ENCODE results near the gene LDHAL6B.

Gene LDHAL6B

GRCh38 chr15:59203657-59204056, 3.0 kb upstream of the LDHAL6B start:
- no peak overlapping the region for H3K4me3 ChIP-seq (ENCODE audit: low read length)
- TF ChIP-seq CTCF (conservative IDR thresholded peaks at IDR 0.05; ENCODE audit: low read depth, low read length), result no peak
- DNase-seq (ENCODE audit: low read depth), result no peak

- no peak for TF ChIP-seq CTCF (conservative IDR thresholded peaks at IDR 0.05; ENCODE audit: low read depth, low read length)
- DNase-seq (ENCODE audit: low read depth), result no peak
- H3K4me3 ChIP-seq (ENCODE audit: low read length), result no peak overlapping the region
Measured at GRCh38 chr15:59205839-59206622, 612 bp upstream of the LDHAL6B start.

GRCh38 chr15:59208613-59209249, 2.1 kb downstream of the LDHAL6B start:
- TF ChIP-seq CTCF (conservative IDR thresholded peaks at IDR 0.05; ENCODE audit: low read depth, low read length), result no peak
- no peak overlapping the region for H3K4me3 ChIP-seq (ENCODE audit: low read length)
- DNase-seq (ENCODE audit: low read depth), result no peak

- no peak for DNase-seq (ENCODE audit: low read depth)
- H3K4me3 ChIP-seq (ENCODE audit: low read length), result no peak overlapping the region
- TF ChIP-seq CTCF (conservative IDR thresholded peaks at IDR 0.05; ENCODE audit: low read depth, low read length), result no peak
Measured at GRCh38 chr15:59210186-59210585, 3.5 kb downstream of the LDHAL6B start.

GRCh38 chr15:59216911-59217310, 10.3 kb downstream of the LDHAL6B start:
- H3K4me3 ChIP-seq (ENCODE audit: low read length), result no peak overlapping the region
- DNase-seq (ENCODE audit: low read depth), result no peak
- TF ChIP-seq CTCF (conservative IDR thresholded peaks at IDR 0.05; ENCODE audit: low read depth, low read length), result no peak

GRCh38 chr15:59217876-59218498, 11.3 kb downstream of the LDHAL6B start:
- no peak for DNase-seq (ENCODE audit: low read depth)
- TF ChIP-seq CTCF (conservative IDR thresholded peaks at IDR 0.05; ENCODE audit: low read depth, low read length), result no peak
- H3K4me3 ChIP-seq (ENCODE audit: low read length), result no peak overlapping the region

All from retinal pigment epithelial cell (primary cell).